Muscle layer of colon (tissue), 2 donors: ENCODE measurements around the gene FRYL.
"Not testable (repeated sequence)": the region's sequence is repeated elsewhere in the genome, so short reads cannot be mapped to it uniquely, and the experiment has no call there.

Source experiments
- H3K27ac ChIP-seq: one replicate; pipeline ENCODE4 v1.7.0; 2013; ENCODE audit warnings: low read depth, mild to moderate bottlenecking, low read length, moderate library complexity
- H3K27me3 ChIP-seq, 2 donors: one replicate each; pipeline ENCODE4 v1.7.0; 2013; ENCODE audit warnings: low read length in 2 of 2, mild to moderate bottlenecking in 2 of 2; ENCODE audit not compliant: insufficient read depth in 2 of 2, control insufficient read depth in 1 of 2
- H3K36me3 ChIP-seq: one replicate; pipeline ENCODE4 v1.7.0; 2013; ENCODE audit warnings: mild to moderate bottlenecking, low read length; ENCODE audit not compliant: insufficient read depth
- H3K4me1 ChIP-seq: one replicate; pipeline ENCODE4 v1.7.0; 2013; ENCODE audit warnings: mild to moderate bottlenecking, low read length; ENCODE audit not compliant: insufficient read depth
- H3K4me3 ChIP-seq, 2 donors: one replicate each; pipeline ENCODE4 v1.7.0; 2013; ENCODE audit warnings: low read length in 2 of 2, low read depth in 1 of 2, mild to moderate bottlenecking in 1 of 2, moderate library complexity in 1 of 2
- H3K9ac ChIP-seq: one replicate; pipeline ENCODE4 v1.7.0; 2013; ENCODE audit warnings: low read length
- H3K9me3 ChIP-seq: one replicate; pipeline ENCODE4 v1.7.0; 2013; ENCODE audit warnings: mild to moderate bottlenecking, low read length
- donor health status: abdominal sarcoma.
- donor health status: Adenocarcinoma of cecum.

The FRYL gene

GRCh38 chr4:48642421-48643374 is 137.4 kb downstream of the FRYL start:
- Histone ChIP-seq H3K9me3 (no peaks in the 10 kb centered on the region), H3K4me1 (peaks cover 17% of the 10 kb centered on the region), H3K36me3 (no peaks in the 10 kb centered on the region), H3K27me3 (no peaks in the 10 kb centered on the region), H3K4me3 (no peak overlapping the region), H3K27ac (no peak overlapping the region), H3K9ac (no peak overlapping the region)

- Histone ChIP-seq H3K9ac (no peak overlapping the region), H3K4me1 (peaks cover 17% of the 10 kb centered on the region)
Observed at GRCh38 chr4:48641401-48641800, 138.7 kb downstream of the FRYL start.

GRCh38 chr4:48640699-48641098 is 139.4 kb downstream of the FRYL start:
- Histone ChIP-seq H3K4me3 (no peak overlapping the region), H3K27me3 (no peaks in the 10 kb centered on the region), H3K9ac (no peak overlapping the region), H3K36me3 (no peaks in the 10 kb centered on the region), H3K4me1 (peaks cover 17% of the 10 kb centered on the region), H3K9me3 (no peaks in the 10 kb centered on the region), H3K27ac (no peak overlapping the region)

More at GRCh38 chr4:48641401-48641800, 138.7 kb downstream of the FRYL start:
- Histone ChIP-seq H3K36me3 (no peaks in the 10 kb centered on the region), H3K9me3 (no peaks in the 10 kb centered on the region), H3K27me3 (no peaks in the 10 kb centered on the region), H3K4me3 (no peak overlapping the region), H3K27ac (no peak overlapping the region)

- no peaks in the 10 kb centered on the region for H3K9me3 ChIP-seq
- no peaks in the 10 kb centered on the region for H3K36me3 ChIP-seq
- H3K4me3 ChIP-seq = no peak overlapping the region
- H3K27ac ChIP-seq = no peak overlapping the region
- H3K27me3 ChIP-seq = no peaks in the 10 kb centered on the region
- peaks cover 14% of the 10 kb centered on the region for H3K4me1 ChIP-seq
- no peak overlapping the region for H3K9ac ChIP-seq
Observed at GRCh38 chr4:48640225-48640624, 139.9 kb downstream of the FRYL start.

- H3K9me3 ChIP-seq = no peaks in the 10 kb centered on the region
- no peak overlapping the region for H3K4me3 ChIP-seq
- peaks cover 12% of the 10 kb centered on the region for H3K4me1 ChIP-seq
- H3K36me3 ChIP-seq = no peaks in the 10 kb centered on the region
- no peaks in the 10 kb centered on the region for H3K27me3 ChIP-seq
- H3K27ac ChIP-seq = no peak overlapping the region
- H3K9ac ChIP-seq = no peak overlapping the region
Observed at GRCh38 chr4:48639807-48640206, 140.3 kb downstream of the FRYL start.

GRCh38 chr4:48638586-48638985 is 141.5 kb downstream of the FRYL start:
- peaks cover 12% of the 10 kb centered on the region for H3K4me1 ChIP-seq
- not testable (repeated sequence) for H3K36me3 ChIP-seq, H3K9me3 ChIP-seq, H3K4me3 ChIP-seq, H3K27me3 ChIP-seq, H3K27ac ChIP-seq, H3K9ac ChIP-seq

GRCh38 chr4:48636911-48637310 is 143.2 kb downstream of the FRYL start:
- H3K36me3 ChIP-seq = no peaks in the 10 kb centered on the region
- H3K4me1 ChIP-seq = no peaks in the 10 kb centered on the region
- no peaks in the 10 kb centered on the region for H3K27me3 ChIP-seq
- no peak overlapping the region for H3K9ac ChIP-seq
- no peak overlapping the region for H3K27ac ChIP-seq
- no peaks in the 10 kb centered on the region for H3K9me3 ChIP-seq
- no peak overlapping the region for H3K4me3 ChIP-seq

GRCh38 chr4:48635980-48636379 is 144.1 kb downstream of the FRYL start:
- no peak overlapping the region for H3K9ac ChIP-seq
- H3K4me3 ChIP-seq = no peak overlapping the region
- H3K36me3 ChIP-seq = no peaks in the 10 kb centered on the region
- H3K27ac ChIP-seq = no peak overlapping the region
- no peaks in the 10 kb centered on the region for H3K9me3 ChIP-seq
- H3K27me3 ChIP-seq = no peaks in the 10 kb centered on the region
- no peaks in the 10 kb centered on the region for H3K4me1 ChIP-seq

- Histone ChIP-seq H3K4me3 (no peak overlapping the region), H3K27ac (no peak overlapping the region), H3K36me3 (no peaks in the 10 kb centered on the region), H3K9me3 (no peaks in the 10 kb centered on the region), H3K9ac (no peak overlapping the region), H3K27me3 (no peaks in the 10 kb centered on the region), H3K4me1 (no peaks in the 10 kb centered on the region)
Observed at GRCh38 chr4:48635310-48635709, 144.8 kb downstream of the FRYL start.

- Histone ChIP-seq H3K4me1 (no peaks in the 10 kb centered on the region), H3K9ac (no peak overlapping the region), H3K36me3 (no peaks in the 10 kb centered on the region), H3K27me3 (no peaks in the 10 kb centered on the region), H3K4me3 (no peak overlapping the region), H3K27ac (no peak overlapping the region), H3K9me3 (no peaks in the 10 kb centered on the region)
Observed at GRCh38 chr4:48634688-48635308, 145.3 kb downstream of the FRYL start.

- no peaks in the 10 kb centered on the region for H3K27me3 ChIP-seq
- no peaks in the 10 kb centered on the region for H3K9me3 ChIP-seq
- no peak overlapping the region for H3K9ac ChIP-seq
- H3K27ac ChIP-seq = no peak overlapping the region
- no peak overlapping the region for H3K4me3 ChIP-seq
- H3K36me3 ChIP-seq = no peaks in the 10 kb centered on the region
- H3K4me1 ChIP-seq = no peaks in the 10 kb centered on the region
Observed at GRCh38 chr4:48633657-48634056, 146.4 kb downstream of the FRYL start.
